ELR (cell line): ENCODE data around the gene ABCC10.
A peak's percentile ranks its signal among the peaks of the same experiment; 100 is the strongest.

ENCODE experiments used
- DNase-seq: peaks from one replicate; pipeline ENCODE4 v3.0.0-alpha.2; 2015; ENCODE audit warnings: low read depth

The ABCC10 gene

DNA sequence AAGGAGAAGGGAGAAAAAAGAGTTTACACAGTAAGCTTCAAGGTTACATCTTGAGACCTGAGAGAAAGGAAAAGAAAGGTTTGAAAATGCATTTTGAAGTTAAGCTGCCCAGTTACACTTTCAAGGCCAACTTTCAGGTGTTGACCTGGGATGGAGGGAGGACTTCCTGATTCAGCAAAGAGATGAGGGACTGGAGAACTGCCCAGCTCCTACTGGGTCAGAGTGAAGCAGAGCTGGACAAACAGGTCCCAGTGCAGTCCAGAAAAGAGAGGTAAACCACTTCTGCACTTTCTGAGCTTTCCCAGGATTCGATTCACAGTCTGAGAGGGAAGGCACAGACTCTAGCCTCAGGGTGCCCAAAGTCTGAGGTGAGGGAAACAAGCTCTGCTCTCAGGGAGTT lies 44.1 kb downstream of the ABCC10 start:
- DNase-seq, result no peak

DNA sequence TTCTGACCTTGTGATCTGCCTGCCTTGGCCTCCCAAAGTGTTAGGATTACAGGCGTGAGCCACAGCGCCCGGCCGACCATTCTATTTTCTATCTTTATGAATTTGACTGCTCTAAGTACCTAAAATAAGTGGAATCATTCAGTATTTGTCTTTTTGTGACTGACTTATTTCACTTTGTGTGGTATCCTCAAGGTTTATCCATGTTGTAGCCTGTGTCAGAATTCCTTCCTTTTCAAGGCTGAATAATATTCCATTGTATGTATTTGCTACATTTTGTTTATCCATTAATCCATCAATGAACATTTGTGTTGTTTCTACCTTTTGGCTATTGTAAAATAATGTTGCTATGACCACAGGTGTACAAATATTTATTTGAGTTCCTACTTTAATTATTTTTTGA lies 45.2 kb downstream of the ABCC10 start:
- DNase-seq, result no peak

DNA sequence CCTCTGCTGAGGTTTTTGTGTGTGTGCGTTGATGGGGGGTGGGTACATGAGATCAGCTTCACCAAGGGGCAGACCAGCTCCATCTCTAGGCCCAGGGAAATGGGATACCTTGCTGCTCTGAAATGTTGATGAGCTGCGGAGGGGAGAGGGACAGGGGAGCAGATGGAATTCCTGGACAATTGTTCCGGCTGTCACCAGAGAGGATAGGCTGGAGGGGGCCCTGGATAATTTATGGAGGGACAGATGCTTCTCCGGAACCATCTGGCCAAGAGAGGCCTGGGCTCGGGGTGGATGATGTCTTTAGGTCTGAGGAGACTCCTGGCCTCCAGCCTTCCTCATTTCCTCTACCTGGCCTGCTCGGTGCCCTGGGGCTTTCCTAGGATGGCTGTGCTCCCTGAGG lies 48.2 kb downstream of the ABCC10 start:
- DNase-seq, result no peak

DNA sequence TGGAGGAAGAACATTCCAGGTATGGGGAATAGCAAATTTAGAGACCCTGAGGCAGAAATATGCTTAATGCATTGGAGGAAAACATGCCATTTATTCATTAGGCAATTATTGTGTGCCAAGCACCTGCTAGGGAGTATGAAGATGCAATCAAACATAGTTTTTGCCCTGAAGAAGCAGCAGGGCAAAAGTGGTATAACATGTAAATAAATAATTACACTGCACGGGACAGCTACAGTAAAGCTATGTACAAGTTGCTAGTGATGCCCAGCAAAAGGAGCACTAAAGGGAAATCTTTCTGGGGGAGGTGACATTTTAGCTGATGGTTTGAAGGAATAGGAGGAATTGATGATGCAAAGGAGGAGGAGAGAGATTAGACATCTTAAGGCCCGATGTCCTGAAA lies 49.4 kb downstream of the ABCC10 start:
- DNase-seq, result peak; percentile 32

DNA sequence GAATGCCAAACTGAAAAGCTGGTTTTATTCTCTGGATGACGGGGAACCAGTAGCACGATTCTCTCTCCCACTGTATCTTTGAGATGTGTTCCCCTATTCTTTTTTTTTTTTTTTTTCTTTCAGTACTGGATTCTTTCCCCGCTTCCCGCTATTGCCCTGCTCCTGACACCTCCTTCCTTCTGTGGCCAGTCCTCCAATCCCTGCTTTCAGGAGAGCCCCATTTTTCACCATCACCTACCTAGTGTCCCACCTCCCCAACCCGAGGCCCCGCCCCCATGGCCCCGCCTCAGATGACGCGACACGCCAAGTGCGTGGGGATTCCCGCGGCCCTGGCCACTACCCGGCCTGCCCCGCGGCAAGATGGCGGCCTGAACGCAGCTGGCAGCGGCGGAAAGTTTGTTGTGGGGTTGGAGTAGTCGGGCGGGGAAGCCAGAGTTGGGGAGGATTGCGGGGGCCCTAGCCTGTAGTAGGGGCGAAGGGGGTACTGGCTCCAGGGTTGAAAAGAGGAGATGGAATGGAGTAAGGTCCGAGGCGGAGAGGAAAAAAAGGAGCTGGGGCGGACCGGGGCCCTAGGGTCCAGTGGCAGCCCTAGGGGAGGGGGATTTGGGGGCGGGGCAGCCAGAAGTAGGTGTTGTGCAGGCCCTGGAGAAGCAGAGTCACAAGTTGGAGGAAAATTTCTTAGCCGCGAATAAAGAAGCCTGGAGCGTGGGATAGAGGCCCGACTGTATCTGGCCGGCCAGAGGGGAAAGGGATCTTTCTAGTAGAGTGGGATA lies 50.1 kb downstream of the ABCC10 start, which contains the start of gene TJAP1:
TJAP1 (plus strand) TSS at position 336 of the 773 bp plus-strand sequence. CDS start 21,432 bp downstream, outside the sequence.
- DNase-seq, result peak; percentile 91

GRCh38 chr6:43478008-43478372 lies 50.6 kb downstream of the ABCC10 start:
- no peak for DNase-seq

- DNase-seq, result no peak
Observed at GRCh38 chr6:43481075-43481474, 53.7 kb downstream of the ABCC10 start.

GRCh38 chr6:43481591-43482236 lies 54.4 kb downstream of the ABCC10 start:
- DNase-seq, result peak; percentile 45

DNA sequence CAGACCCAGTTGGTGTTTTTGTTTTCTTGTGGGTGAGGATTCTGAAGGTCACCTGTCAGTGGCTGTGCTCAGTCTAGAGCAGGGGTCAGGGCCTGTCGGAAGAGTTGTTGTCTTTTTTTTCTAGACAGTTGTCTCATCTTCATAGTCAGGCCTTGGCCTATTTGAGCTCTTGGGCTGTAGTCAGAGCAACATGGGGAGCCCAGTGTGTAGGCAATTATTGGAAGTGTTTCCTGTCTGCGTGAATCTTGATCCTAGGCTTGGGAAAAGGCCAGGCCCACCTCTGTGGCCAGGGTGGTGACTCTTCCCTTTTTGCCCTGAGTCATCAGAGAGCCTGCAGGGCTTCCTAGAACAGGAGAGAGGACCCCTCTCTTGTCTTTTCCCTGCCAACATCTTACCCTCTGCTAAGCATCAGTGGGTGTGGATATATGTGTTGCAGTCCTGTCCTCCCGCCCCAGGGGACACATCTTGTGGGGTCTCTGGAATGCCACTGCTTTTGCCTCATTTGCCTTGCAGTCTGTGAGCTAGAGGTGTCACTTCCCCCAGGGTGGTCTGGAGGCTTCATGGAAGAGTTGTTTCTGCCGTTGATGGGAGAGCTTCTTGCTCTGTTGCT lies 61.4 kb downstream of the ABCC10 start:
- DNase-seq, result peak; percentile 85

GRCh38 chr6:43489277-43490072 lies 62.1 kb downstream of the ABCC10 start:
- no peak for DNase-seq

DNA sequence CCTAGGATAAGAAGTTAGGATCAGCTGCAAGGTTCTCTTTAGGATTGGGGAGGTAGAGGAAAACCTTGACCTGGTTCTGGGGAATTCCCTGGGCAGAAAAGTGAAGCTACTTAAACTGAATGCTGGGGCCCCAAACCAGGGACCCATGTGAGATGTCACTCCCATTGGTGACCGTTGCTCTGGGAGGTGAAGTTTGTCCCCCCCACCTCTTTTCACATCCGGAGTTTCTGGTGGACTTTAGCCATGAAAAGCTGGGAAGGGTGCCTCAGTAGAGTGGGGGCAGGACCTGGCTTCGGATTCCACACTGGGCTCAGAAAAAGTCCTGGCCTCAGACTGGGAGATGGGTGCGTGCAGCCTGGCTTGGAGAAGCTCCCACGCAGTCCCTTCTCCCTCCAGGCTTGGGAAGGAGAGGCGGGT lies 63.2 kb downstream of the ABCC10 start:
- DNase-seq, result no peak

DNA sequence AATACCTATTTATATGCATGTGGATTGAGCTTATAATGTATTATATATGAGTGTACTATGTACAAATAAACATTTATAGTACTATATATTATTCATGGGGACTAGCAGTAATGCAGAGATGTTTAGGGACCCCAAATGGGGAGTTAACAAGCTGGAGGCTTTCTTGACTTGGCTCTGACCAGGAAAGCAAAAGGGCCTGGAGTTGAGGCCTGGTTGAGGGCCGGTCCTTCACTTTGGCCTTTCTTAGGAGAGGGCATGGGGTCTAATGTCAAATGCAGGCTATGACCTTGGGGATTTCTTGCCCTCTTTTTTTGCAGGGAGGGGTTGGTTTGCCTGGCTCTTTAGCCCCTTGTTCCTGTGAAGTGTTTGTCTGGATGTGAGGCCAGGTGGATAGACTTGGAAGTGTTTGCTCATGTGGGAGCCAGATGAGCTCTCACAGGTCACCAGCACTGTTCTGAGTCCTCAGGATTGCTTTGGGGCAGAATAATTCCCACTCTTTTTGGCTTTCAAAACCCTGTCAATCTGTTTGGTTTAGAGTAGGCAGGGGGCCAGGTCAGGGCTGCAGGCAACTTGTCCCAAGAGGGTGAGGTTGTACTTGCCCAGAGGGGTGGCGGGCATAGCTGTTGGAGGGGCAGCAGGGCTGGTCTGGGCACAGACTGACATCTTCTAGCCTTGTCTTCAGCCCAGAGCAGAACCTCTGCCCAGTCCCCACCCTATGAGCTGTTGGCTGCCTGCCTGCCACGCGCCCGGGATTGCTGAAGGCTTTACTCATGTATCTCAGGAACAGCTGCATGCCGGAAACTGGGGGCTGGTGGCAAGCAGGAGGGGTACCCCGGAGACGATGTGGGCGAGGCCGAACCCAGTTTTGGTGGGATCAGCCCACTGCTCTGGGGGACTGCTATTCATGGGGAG lies 64.7 kb downstream of the ABCC10 start:
- peak; percentile 87 for DNase-seq

GRCh38 chr6:43492673-43493072 lies 65.3 kb downstream of the ABCC10 start:
- DNase-seq, result peak; percentile 45

DNA sequence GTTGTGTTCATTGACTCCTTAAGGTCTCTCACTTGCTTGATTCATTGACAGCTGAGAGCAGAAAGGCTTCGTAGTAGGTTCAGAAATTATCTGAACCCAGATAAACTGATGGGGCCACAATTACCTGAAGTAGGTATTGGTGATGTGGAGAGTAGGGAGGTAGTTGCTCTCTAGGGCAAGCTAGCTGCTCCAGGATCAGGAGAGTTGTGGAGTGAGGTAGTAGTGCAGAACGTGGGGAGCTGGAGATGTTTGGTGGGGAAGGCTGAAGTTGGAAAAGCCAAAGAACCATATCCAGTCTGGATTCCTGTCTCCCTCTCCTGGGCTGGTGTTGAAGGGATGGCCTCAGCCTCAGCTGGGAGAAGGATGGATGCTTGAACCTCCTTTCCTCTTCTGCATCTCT lies 65.9 kb downstream of the ABCC10 start:
- no peak for DNase-seq

DNA sequence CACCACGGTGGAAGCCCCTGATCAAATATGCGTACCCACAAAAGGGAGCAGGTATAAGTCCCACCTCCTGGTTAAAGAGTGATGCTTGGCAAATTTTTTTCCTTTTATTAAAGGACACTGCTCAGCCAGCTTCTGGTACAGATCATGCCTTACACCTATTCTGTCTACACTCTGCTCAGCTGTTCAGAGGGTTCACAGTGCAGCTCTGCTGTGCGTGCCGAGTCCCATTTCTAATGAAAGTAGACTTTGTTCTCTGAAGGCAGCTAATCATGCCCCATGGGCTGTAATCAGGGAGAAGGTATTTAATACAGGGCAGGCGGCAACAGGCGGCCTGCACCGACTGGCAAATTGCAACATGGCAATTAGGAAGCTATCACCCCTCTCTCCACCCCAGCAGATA lies 66.5 kb downstream of the ABCC10 start:
- DNase-seq, result no peak

DNA sequence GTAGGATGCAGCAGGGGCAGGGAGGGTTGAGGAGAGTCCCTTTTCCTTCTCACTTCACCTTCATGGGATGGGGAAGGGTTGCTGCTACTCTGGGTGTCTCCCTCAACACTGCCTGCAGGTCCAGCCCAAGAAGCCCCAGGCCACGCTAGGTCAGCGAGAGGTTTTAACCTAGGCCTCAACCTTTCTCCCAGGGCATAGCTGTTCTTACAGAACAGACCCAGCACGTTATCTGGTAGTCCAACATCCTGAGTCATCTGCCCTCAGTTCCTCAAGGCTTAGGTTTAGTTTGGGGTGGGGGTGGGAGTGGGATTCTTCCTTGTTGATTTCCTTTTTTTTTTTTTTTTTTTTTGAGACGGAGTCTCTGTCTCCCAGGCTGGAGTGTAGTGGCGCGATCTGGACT lies 67.0 kb downstream of the ABCC10 start:
- DNase-seq, result no peak

- no peak for DNase-seq
Observed at GRCh38 chr6:43494766-43495165, 67.4 kb downstream of the ABCC10 start.

DNA sequence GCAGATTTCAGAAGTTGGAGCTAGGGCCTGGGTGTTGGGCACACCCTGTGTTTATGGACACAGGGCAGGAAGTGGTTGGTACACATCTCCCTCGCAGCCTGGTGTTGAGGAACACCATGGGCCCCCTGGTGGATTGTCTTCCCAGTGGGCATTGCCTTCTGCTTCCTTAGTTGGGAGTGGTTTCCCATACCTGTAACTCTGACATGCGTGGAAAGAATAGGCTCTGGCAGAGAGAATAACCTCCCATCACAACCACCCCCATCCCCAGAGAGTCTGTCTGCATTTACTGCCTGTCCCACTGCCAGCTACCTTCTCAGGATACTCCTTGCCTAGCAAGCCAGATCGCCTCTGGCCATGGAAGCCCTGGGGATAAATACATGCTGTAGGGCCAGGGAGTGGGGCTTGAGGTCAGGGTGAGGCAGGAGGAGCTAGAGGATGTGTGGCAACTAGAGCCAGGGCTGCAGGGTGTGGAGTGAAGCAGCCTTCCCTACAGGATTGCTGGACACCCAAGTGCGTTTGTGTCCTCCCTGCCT lies 68.1 kb downstream of the ABCC10 start:
- peak; percentile 77 for DNase-seq

GRCh38 chr6:43496370-43497128 lies 69.2 kb downstream of the ABCC10 start:
- peak; percentile 89 for DNase-seq

DNA sequence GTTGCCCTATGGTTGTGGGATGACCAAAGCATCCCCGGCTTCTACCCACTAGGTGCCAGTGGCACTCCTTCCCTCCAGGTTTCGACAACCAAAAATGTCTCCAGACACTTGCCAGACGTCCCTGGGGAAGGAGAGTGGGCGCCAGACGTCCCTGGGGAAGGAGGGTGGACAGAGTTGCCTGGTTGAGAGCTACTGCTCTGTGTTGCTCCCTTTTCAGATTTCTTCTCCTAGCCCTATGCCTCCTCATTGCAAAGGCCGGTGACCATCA lies 69.7 kb downstream of the ABCC10 start:
- no peak for DNase-seq

GRCh38 chr6:43497689-43498088 lies 70.3 kb downstream of the ABCC10 start:
- DNase-seq, result no peak
